Stomach (tissue), 9 donors: ENCODE results near the gene FXN. TPM values are rescaled to one million over a fixed set of nuclear protein-coding genes. Genes with fewer than 3 reads are reported as not detected.

ENCODE experiments used
- DNase-seq, 2 donors: peaks; one replicate each; pipeline versions ENCODE4 v3.0.0 to v3.0.0-alpha.2; 2013 to 2019
- H3K27ac ChIP-seq, 5 donors: fragments of 200-600 bp in 4 of 5; sonication (generic) in 4 of 5; one replicate each; pipeline ENCODE4 v1.5.1; 2013 to 2019; ENCODE audit warnings: mild to moderate bottlenecking in 1 of 5, moderate library complexity in 1 of 5
- H3K27me3 ChIP-seq, 3 donors: fragments of 200-600 bp; sonication (generic); one replicate each; pipeline ENCODE4 v1.5.1; 2017 to 2019; ENCODE audit warnings: mixed run types in 1 of 3
- H3K36me3 ChIP-seq, 4 donors: fragments of 200-600 bp; sonication (generic); 1 replicate in 3 of 4; 2 replicates in 1 of 4; pipeline ENCODE4 v1.5.1; 2016 to 2019
- H3K4me1 ChIP-seq, 4 donors: fragments of 200-600 bp; sonication (generic); one replicate each; pipeline ENCODE4 v1.5.1; 2016 to 2019
- H3K4me3 ChIP-seq, 4 donors: fragments of 200-600 bp; sonication (generic) in 3 of 4; one replicate each; pipeline ENCODE4 v1.5.1; 2016 to 2019; ENCODE audit warnings: mild to moderate bottlenecking in 1 of 4
- H3K9me3 ChIP-seq, 4 donors: fragments of 200-600 bp; sonication (generic); one replicate each; pipeline ENCODE4 v1.5.1; 2016 to 2019
- EP300 ChIP-seq: sonication (generic); formaldehyde crosslinking; IDR thresholded peaks from one replicate; pipeline ENCODE4 v1.6.1; 2017; ENCODE audit warnings: antibody characterized with exemption
- POLR2A ChIP-seq, 4 donors: fragments of 450-650 bp; IDR thresholded peaks; one replicate each; pipeline ENCODE4 v1.6.1; 2016; ENCODE audit warnings: antibody characterized with exemption in 4 of 4, control low read depth in 2 of 4, mild to moderate bottlenecking in 1 of 4, moderate library complexity in 1 of 4
- POLR2AphosphoS5 ChIP-seq, 3 donors: sonication (generic); formaldehyde crosslinking; IDR thresholded peaks; one replicate each; pipeline ENCODE4 v1.6.1; 2016; ENCODE audit warnings: antibody characterized with exemption in 3 of 3
- WGBS, 5 donors: extraction: QIAGEN DNeasy Blood & Tissue Kit in 3 of 5; methylation state at CpG; one replicate each; pipeline versions ENCODE4 v1.1.5 to v1.1.7; 2013 to 2018; 5-methylcytosine and 5-hydroxymethylcytosine counted together
- intact Hi-C: fragments of 100-400 bp; cut with DNase I; formaldehyde crosslinking; loops from one replicate; pipeline ENCODE4 v1.15.1; 2023; ENCODE audit warnings: low total_unique reads
- polyA plus RNA-seq, 3 donors: library from polyadenylated mRNA; stranded (reverse); fragments of 200-250 nt; gene quantifications; one replicate each; pipeline ENCODE4 v1.2.3, GENCODE V29; 2013
- total RNA-seq, 5 donors: library from RNA; depleted of rRNA; stranded (reverse); fragments of >200 nt; gene quantifications; one replicate each; pipeline versions ENCODE4 v1.1.0 to v1.2.3, GENCODE V29; 2014 to 2016
- TF ChIP-seq, protein P1 (sequence below), 7 experiments: fragments of 450-650 bp in 4 of 7; fragments of 200-600 bp in 3 of 7; sonication (generic) in 3 of 7; IDR thresholded peaks; one replicate each; pipeline ENCODE4 v1.5.1; 2016 to 2019; ENCODE audit warnings: antibody characterized with exemption in 7 of 7, control low read depth in 2 of 7, mild to moderate bottlenecking in 1 of 7
- donor health status: healthy with polysubstance abuse.
- donor health status: Bipolar disorder and iron deficiency.
- donor health status: healthy.

The FXN gene
- total and polyA plus RNA-seq, 8 donors = 0.58 to 15.3 (median 4.1) TPM

DNA sequence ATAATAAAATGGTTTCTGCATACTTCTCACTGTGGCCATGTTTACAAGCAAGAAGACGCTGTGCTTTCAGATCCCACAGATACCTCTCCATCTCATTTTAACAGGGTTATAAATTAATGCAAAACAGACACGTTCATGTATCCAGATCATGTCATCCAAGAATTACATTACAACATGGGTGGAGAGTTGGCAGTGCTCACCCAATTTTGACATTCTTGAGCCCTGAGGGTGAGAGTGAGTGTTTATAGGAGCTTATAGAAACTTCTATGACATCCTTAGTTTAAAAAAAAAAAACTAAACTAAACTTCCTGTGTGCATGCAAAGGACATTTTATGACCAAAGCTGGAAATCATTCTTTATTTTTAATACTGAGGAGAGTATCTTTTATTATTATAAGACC, 30.7 kb upstream of the FXN start:
- Histone ChIP-seq H3K4me1 (no peaks in the 10 kb centered on the region), H3K27ac (no peak overlapping the region), H3K36me3 (peaks cover 0 to 5% (median 0%) of the 10 kb centered on the region in 4 donors), H3K27me3 (no peaks in the 10 kb centered on the region), H3K4me3 (no peak overlapping the region), H3K9me3 (no peaks in the 10 kb centered on the region)
- 56 to 71% (median 70%) methylated on average over 2 of the region's 2 CpGs for WGBS, 5 donors
- intact Hi-C loops = no loop called here
- TF ChIP-seq, protein P1, sequence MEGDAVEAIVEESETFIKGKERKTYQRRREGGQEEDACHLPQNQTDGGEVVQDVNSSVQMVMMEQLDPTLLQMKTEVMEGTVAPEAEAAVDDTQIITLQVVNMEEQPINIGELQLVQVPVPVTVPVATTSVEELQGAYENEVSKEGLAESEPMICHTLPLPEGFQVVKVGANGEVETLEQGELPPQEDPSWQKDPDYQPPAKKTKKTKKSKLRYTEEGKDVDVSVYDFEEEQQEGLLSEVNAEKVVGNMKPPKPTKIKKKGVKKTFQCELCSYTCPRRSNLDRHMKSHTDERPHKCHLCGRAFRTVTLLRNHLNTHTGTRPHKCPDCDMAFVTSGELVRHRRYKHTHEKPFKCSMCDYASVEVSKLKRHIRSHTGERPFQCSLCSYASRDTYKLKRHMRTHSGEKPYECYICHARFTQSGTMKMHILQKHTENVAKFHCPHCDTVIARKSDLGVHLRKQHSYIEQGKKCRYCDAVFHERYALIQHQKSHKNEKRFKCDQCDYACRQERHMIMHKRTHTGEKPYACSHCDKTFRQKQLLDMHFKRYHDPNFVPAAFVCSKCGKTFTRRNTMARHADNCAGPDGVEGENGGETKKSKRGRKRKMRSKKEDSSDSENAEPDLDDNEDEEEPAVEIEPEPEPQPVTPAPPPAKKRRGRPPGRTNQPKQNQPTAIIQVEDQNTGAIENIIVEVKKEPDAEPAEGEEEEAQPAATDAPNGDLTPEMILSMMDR (IDR thresholded peaks at IDR 0.05) = no peak
- no peak for TF ChIP-seq EP300
- no peak for TF ChIP-seq POLR2AphosphoS5 (IDR thresholded peaks at IDR 0.05)
- no peak for TF ChIP-seq POLR2A (IDR thresholded peaks at IDR 0.05)
- no peak for DNase-seq

DNA sequence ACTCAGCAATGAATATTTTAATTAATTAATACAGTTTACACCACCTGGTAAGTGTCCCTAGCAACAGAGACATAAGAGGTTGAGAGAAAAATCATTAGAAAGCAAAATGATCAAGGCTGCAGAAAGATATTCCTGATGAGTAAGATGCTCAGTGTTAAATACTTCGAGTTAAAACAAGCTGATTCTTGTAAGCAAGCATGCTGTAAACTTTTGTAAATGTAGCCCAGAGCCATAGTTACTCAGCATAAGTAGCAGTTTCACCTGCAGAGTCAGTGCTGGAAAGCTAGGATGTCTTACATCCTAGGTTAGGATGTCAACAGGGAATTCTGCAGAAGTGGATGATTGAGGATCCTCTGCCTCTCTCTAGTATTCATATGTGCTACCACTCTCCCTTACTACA, 25.8 kb upstream of the FXN start:
- DNase-seq = no peak
- Histone ChIP-seq H3K4me3 (no peak overlapping the region), H3K27me3 (no peaks in the 10 kb centered on the region), H3K9me3 (no peaks in the 10 kb centered on the region), H3K27ac (no peak overlapping the region), H3K36me3 (peaks cover 0 to 5% (median 0%) of the 10 kb centered on the region in 4 donors), H3K4me1 (no peaks in the 10 kb centered on the region)
- TF ChIP-seq POLR2A (IDR thresholded peaks at IDR 0.05) (no peak), EP300 (no peak), POLR2AphosphoS5 (IDR thresholded peaks at IDR 0.05) (no peak)
- TF ChIP-seq, protein P1 (IDR thresholded peaks at IDR 0.05) = no peak
- 63 to 79% (median 76%) methylated on average over 1 of the region's 1 CpG for WGBS, 5 donors
- intact Hi-C loops = no loop called here

DNA sequence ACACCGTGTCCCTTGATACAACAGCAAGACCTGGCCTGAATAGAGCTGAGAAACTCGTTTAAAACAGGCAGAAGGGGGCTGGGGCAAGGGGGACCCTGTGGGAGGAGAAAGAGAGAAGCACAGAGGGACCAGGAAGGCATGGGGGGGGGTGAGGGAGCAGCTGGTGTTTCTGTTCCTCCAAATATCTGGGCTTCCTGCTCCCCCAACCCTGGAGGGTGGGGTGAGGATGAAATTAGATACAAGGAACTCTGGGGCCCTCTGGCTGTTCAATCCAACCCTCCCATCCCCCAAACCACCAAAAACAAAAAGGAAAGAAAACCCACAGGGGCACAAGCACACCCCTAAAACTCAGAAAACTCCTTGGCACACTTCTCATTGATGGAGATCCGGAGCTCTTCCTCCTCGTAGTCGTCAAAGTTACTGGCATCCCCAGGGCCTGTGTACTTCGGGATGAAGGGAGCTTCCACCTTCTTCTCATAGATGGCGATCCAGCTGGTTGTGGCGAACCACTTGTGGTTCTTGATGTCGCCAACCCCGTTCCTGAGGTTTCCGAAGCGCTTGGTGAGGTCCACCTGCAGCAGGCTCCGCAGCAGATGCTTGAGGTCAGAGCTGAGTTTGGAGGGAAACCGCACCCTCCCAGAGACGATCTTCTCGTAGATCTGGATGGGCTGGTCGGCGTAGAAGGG, 22.7 kb upstream of the FXN start:
- DNase-seq = no peak
- intact Hi-C loops = no loop called here
- WGBS, 5 donors = 74 to 83% (median 82%) methylated on average over 18 of the region's 18 CpGs
- no peak overlapping the region for H3K4me3 ChIP-seq
- peaks cover 0 to 5% (median 0%) of the 10 kb centered on the region in 4 donors for H3K36me3 ChIP-seq
- H3K9me3 ChIP-seq = no peaks in the 10 kb centered on the region
- H3K27me3 ChIP-seq = no peaks in the 10 kb centered on the region
- no peak overlapping the region for H3K27ac ChIP-seq
- H3K4me1 ChIP-seq = peaks cover 0 to 7% (median 0%) of the 10 kb centered on the region in 4 donors
- no peak for TF ChIP-seq POLR2A (IDR thresholded peaks at IDR 0.05)
- no peak for TF ChIP-seq EP300
- TF ChIP-seq, protein P1 (IDR thresholded peaks at IDR 0.05) = no peak
- no peak for TF ChIP-seq POLR2AphosphoS5 (IDR thresholded peaks at IDR 0.05)

DNA sequence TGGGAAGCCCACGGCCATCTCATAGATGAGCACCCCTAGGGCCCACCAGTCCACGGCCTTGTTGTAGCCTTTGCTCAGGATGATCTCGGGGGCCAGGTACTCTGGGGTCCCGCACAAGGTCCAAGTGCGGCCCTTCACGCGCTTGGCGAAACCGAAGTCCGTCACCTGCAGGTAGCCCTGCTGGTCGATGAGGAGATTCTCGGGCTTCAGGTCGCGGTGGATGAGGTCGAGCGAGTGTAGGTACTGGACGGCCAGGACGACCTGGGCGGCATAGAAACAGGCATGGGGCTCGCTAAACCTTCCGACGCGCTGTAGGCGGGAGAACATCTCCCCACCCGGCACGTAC, 22.2 kb upstream of the FXN start:
- intact Hi-C loops = no loop called here
- no peak overlapping the region for H3K27ac ChIP-seq
- peaks cover 0 to 3% (median 0%) of the 10 kb centered on the region in 4 donors for H3K36me3 ChIP-seq
- H3K9me3 ChIP-seq = no peaks in the 10 kb centered on the region
- TF ChIP-seq EP300 (no peak), POLR2A (IDR thresholded peaks at IDR 0.05) (no peak), POLR2AphosphoS5 (IDR thresholded peaks at IDR 0.05) (no peak)
- TF ChIP-seq, protein P1 (IDR thresholded peaks at IDR 0.05) = no peak
- H3K27me3 ChIP-seq = no peaks in the 10 kb centered on the region
- H3K4me3 ChIP-seq = no peak overlapping the region
- 93 to 98% (median 97%) methylated on average over 26 of the region's 26 CpGs for WGBS, 5 donors
- H3K4me1 ChIP-seq = peaks cover 0 to 7% (median 0%) of the 10 kb centered on the region in 4 donors
- no peak for DNase-seq
